SK-N-SH treated with all-trans-retinoic acid at 6 μM for 48 hours (cell line): ENCODE data around the gene ABLIM1.

Source experiments
- ATAC-seq: fragments of 200-7000 bp; cut with Tn5 transposase; 3 replicates; pipeline ENCODE4 v1.9.1; 2020; ENCODE audit warnings: mild to moderate bottlenecking, moderate library complexity
- ARNTL ChIP-seq: fragments of 450-650 bp; formaldehyde crosslinking; IDR thresholded peaks from 2 replicates; pipeline ENCODE4 v1.5.0; 2020; ENCODE audit warnings: low read depth, mild to moderate bottlenecking, moderate library complexity, borderline replicate concordance
- BACH2 ChIP-seq: fragments of 250-450 bp; sonication (Bioruptor Pico); IDR thresholded peaks from 2 replicates; pipeline ENCODE4 v1.9.0; 2021; ENCODE audit warnings: mild to moderate bottlenecking, borderline replicate concordance
- ESRRG ChIP-seq: fragments of 250-450 bp; sonication (Bioruptor Pico); IDR thresholded peaks from 2 replicates; pipeline ENCODE4 v1.6.1; 2021; ENCODE audit warnings: mild to moderate bottlenecking
- GLIS3 ChIP-seq: fragments of 250-450 bp; sonication (Bioruptor Pico); IDR thresholded peaks from 2 replicates; pipeline ENCODE4 v1.5.0; 2020; ENCODE audit warnings: mild to moderate bottlenecking, moderate library complexity
- ISL1 ChIP-seq: fragments of 250-450 bp; sonication (Bioruptor Pico); IDR thresholded peaks from 2 replicates; pipeline ENCODE4 v2.1.2; 2022; ENCODE audit warnings: mild to moderate bottlenecking, moderate library complexity
- PPARA ChIP-seq: fragments of 250-450 bp; sonication (Bioruptor Pico); IDR thresholded peaks from 2 replicates; pipeline ENCODE4 v1.5.0; 2020; ENCODE audit warnings: mild to moderate bottlenecking, borderline replicate concordance
- SNAI2 ChIP-seq: fragments of 250-450 bp; sonication (Bioruptor Pico); IDR thresholded peaks from 2 replicates; pipeline ENCODE4 v1.5.0; 2020; ENCODE audit warnings: mild to moderate bottlenecking, moderate library complexity
- TCF4 ChIP-seq: fragments of 250-450 bp; sonication (Bioruptor Pico); IDR thresholded peaks from 2 replicates; pipeline ENCODE4 v1.8.0; 2021; ENCODE audit warnings: mild to moderate bottlenecking, moderate library complexity, borderline replicate concordance
- TOX ChIP-seq: fragments of 250-450 bp; sonication (Bioruptor Pico); IDR thresholded peaks from 2 replicates; pipeline ENCODE4 v1.8.0; 2021; ENCODE audit warnings: mild to moderate bottlenecking, moderate library complexity, borderline replicate concordance
- ZC3H10 ChIP-seq: fragments of 250-450 bp; sonication (Bioruptor Pico); IDR thresholded peaks from 2 replicates; pipeline ENCODE4 v1.5.1; 2021; ENCODE audit warnings: mild to moderate bottlenecking, moderate library complexity
- ZFP3 ChIP-seq: fragments of 250-450 bp; sonication (Bioruptor Pico); IDR thresholded peaks from 2 replicates; pipeline ENCODE4 v1.5.0; 2020; ENCODE audit warnings: mild to moderate bottlenecking, moderate library complexity
- ZFP30 ChIP-seq: fragments of 450-650 bp; formaldehyde crosslinking; IDR thresholded peaks from 2 replicates; pipeline ENCODE4 v1.5.0; 2022; ENCODE audit warnings: mild to moderate bottlenecking, moderate library complexity
- ZNF565 ChIP-seq: fragments of 450-650 bp; formaldehyde crosslinking; conservative IDR thresholded peaks from 2 replicates; pipeline ENCODE4 v1.5.0; 2020; ENCODE audit warnings: low read depth, mild to moderate bottlenecking, moderate library complexity
- TF ChIP-seq, protein P1 (sequence below): fragments of 250-450 bp; sonication (Bioruptor Pico); IDR thresholded peaks from 2 replicates; pipeline ENCODE4 v1.5.1; 2021; ENCODE audit warnings: mild to moderate bottlenecking, moderate library complexity
- TF ChIP-seq, protein P2 (sequence below): fragments of 250-450 bp; sonication (Bioruptor Pico); IDR thresholded peaks from 2 replicates; pipeline ENCODE4 v1.5.1; 2020; ENCODE audit warnings: low read depth, mild to moderate bottlenecking, moderate library complexity
- TF ChIP-seq, protein P3 (sequence below): fragments of 250-450 bp; sonication (Bioruptor Pico); IDR thresholded peaks from 2 replicates; pipeline ENCODE4 v1.8.0; 2021; ENCODE audit warnings: low read depth, mild to moderate bottlenecking, moderate library complexity, borderline replicate concordance
- TF ChIP-seq, protein P4 (sequence below): fragments of 250-450 bp; sonication (Bioruptor Pico); IDR thresholded peaks from 2 replicates; pipeline ENCODE4 v1.5.0; 2020; ENCODE audit warnings: mild to moderate bottlenecking, moderate library complexity
- TF ChIP-seq, protein P5 (sequence below): fragments of 250-450 bp; sonication (Bioruptor Pico); IDR thresholded peaks from 2 replicates; pipeline ENCODE4 v1.8.0; 2020; ENCODE audit warnings: mild to moderate bottlenecking, moderate library complexity, borderline replicate concordance

ABLIM1 gene

DNA sequence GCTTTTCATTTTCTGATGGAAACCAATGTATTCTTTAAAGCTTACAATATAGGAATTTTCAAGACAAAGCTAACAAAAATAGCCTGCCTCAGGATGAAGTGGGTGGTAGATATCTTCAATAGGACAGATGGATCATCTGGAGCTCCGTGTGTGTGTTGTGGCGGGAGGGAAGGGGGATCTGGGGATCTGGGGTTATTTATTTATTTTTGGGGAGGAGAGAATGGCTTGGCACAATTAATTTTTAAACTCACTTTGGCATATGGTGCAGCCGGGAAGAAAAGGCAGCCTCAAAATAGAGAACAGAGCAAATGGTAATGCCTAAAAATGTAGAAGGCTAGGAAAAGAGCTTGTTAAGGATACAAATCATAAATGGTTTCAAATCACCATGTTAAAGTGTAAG is 11.6 kb upstream of the ABLIM1 start (continued):
- no peak for TF ChIP-seq ZFP3 (CRISPR knock-in tag)
- TF ChIP-seq SNAI2 (CRISPR knock-in tag), result no peak
- TF ChIP-seq TCF4 (CRISPR knock-in tag), result no peak
- TF ChIP-seq PPARA (CRISPR knock-in tag), result no peak
- TF ChIP-seq, all 23 proteins: peak for 0

DNA sequence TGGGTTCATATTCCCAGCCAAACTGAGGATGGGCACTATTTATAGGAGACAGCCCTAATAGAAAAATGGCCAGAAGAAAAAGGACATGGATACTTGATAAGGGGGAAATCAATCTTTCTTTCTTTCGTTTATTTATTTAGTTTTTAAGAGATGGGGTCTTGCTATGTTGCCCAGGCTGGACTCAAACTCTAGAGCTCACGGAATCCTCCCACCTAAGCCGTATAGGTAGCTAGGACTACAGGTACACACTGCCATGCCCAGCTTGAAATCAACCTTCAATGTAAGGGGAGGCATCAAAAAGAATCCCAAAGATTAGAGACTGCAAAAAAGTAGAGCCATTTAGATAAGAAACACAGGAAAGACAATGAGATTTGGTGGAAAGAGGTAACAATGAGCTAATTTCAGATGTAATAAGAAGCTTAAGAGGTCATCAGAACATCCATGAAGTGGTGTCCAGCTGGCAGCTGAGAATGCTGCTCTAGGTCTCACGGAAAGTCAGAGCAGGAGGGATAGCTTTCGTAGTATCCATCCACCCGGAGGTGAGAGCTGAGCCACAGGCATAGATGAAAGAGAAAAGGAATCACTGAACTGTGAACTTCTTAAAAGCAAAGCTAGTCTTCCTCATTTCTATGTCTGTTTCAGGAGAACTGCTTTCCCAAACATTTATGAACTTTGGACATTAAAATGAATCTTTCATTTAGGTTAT is 10.5 kb upstream of the ABLIM1 start:
- ATAC-seq, result no peak

DNA sequence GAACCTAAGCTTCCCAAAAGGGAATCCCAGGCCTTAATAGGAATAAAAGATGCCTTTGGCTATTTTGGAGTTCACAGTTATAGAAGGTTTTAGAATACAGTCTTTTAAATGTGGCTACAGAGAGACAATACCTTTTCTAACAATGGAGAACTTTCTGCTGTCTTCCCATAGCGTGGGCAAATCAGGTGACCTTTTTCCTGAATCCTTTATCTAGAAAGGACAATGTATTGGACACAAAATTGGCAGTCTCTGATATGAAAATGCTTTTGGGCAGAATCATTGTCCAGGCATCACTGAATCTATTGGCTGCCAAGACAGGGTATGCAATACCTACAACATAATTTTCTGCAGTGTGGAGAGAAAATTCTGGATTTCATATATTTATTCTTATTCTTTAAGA is 7.8 kb upstream of the ABLIM1 start:
- no peak for ATAC-seq
- TF ChIP-seq ZNF565 (CRISPR knock-in tag) (no peak), ISL1 (CRISPR knock-in tag) (no peak), BACH2 (no peak), SNAI2 (CRISPR knock-in tag) (no peak), TCF4 (CRISPR knock-in tag) (no peak), ZC3H10 (CRISPR knock-in tag) (no peak), ARNTL (no peak), ZFP30 (no peak), ESRRG (CRISPR knock-in tag) (no peak), PPARA (CRISPR knock-in tag) (no peak), GLIS3 (no peak)
- TF ChIP-seq, protein P1, sequence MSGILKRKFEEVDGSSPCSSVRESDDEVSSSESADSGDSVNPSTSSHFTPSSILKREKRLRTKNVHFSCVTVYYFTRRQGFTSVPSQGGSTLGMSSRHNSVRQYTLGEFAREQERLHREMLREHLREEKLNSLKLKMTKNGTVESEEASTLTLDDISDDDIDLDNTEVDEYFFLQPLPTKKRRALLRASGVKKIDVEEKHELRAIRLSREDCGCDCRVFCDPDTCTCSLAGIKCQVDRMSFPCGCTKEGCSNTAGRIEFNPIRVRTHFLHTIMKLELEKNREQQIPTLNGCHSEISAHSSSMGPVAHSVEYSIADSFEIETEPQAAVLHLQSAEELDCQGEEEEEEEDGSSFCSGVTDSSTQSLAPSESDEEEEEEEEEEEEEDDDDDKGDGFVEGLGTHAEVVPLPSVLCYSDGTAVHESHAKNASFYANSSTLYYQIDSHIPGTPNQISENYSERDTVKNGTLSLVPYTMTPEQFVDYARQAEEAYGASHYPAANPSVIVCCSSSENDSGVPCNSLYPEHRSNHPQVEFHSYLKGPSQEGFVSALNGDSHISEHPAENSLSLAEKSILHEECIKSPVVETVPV (CRISPR knock-in tag), result no peak
- TF ChIP-seq, protein P2, sequence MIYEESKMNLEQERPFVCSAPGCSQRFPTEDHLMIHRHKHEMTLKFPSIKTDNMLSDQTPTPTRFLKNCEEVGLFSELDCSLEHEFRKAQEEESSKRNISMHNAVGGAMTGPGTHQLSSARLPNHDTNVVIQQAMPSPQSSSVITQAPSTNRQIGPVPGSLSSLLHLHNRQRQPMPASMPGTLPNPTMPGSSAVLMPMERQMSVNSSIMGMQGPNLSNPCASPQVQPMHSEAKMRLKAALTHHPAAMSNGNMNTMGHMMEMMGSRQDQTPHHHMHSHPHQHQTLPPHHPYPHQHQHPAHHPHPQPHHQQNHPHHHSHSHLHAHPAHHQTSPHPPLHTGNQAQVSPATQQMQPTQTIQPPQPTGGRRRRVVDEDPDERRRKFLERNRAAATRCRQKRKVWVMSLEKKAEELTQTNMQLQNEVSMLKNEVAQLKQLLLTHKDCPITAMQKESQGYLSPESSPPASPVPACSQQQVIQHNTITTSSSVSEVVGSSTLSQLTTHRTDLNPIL, result no peak
- TF ChIP-seq, protein P3, sequence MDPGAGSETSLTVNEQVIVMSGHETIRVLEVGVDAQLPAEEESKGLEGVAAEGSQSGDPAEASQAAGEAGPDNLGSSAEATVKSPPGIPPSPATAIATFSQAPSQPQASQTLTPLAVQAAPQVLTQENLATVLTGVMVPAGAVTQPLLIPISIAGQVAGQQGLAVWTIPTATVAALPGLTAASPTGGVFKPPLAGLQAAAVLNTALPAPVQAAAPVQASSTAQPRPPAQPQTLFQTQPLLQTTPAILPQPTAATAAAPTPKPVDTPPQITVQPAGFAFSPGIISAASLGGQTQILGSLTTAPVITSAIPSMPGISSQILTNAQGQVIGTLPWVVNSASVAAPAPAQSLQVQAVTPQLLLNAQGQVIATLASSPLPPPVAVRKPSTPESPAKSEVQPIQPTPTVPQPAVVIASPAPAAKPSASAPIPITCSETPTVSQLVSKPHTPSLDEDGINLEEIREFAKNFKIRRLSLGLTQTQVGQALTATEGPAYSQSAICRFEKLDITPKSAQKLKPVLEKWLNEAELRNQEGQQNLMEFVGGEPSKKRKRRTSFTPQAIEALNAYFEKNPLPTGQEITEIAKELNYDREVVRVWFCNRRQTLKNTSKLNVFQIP (CRISPR knock-in tag), result no peak
- TF ChIP-seq, protein P4, sequence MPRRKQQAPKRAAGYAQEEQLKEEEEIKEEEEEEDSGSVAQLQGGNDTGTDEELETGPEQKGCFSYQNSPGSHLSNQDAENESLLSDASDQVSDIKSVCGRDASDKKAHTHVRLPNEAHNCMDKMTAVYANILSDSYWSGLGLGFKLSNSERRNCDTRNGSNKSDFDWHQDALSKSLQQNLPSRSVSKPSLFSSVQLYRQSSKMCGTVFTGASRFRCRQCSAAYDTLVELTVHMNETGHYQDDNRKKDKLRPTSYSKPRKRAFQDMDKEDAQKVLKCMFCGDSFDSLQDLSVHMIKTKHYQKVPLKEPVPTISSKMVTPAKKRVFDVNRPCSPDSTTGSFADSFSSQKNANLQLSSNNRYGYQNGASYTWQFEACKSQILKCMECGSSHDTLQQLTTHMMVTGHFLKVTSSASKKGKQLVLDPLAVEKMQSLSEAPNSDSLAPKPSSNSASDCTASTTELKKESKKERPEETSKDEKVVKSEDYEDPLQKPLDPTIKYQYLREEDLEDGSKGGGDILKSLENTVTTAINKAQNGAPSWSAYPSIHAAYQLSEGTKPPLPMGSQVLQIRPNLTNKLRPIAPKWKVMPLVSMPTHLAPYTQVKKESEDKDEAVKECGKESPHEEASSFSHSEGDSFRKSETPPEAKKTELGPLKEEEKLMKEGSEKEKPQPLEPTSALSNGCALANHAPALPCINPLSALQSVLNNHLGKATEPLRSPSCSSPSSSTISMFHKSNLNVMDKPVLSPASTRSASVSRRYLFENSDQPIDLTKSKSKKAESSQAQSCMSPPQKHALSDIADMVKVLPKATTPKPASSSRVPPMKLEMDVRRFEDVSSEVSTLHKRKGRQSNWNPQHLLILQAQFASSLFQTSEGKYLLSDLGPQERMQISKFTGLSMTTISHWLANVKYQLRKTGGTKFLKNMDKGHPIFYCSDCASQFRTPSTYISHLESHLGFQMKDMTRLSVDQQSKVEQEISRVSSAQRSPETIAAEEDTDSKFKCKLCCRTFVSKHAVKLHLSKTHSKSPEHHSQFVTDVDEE (CRISPR knock-in tag), result no peak

More for the DNA sequence above, 10.5 kb upstream of the ABLIM1 start:
- no peak for TF ChIP-seq SNAI2 (CRISPR knock-in tag)
- TF ChIP-seq, protein P4 (CRISPR knock-in tag), result no peak
- no peak for TF ChIP-seq TOX (CRISPR knock-in tag)
- TF ChIP-seq, protein P5, sequence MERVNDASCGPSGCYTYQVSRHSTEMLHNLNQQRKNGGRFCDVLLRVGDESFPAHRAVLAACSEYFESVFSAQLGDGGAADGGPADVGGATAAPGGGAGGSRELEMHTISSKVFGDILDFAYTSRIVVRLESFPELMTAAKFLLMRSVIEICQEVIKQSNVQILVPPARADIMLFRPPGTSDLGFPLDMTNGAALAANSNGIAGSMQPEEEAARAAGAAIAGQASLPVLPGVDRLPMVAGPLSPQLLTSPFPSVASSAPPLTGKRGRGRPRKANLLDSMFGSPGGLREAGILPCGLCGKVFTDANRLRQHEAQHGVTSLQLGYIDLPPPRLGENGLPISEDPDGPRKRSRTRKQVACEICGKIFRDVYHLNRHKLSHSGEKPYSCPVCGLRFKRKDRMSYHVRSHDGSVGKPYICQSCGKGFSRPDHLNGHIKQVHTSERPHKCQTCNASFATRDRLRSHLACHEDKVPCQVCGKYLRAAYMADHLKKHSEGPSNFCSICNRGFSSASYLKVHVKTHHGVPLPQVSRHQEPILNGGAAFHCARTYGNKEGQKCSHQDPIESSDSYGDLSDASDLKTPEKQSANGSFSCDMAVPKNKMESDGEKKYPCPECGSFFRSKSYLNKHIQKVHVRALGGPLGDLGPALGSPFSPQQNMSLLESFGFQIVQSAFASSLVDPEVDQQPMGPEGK (CRISPR knock-in tag), result no peak
